HuH-7.5 (cell line): ENCODE data around the gene NIPA2.

Experiments used
- DNase-seq: peaks from one replicate; pipeline ENCODE4 v3.0.0; 2011; ENCODE audit warnings: low spot score

The NIPA2 gene

DNA sequence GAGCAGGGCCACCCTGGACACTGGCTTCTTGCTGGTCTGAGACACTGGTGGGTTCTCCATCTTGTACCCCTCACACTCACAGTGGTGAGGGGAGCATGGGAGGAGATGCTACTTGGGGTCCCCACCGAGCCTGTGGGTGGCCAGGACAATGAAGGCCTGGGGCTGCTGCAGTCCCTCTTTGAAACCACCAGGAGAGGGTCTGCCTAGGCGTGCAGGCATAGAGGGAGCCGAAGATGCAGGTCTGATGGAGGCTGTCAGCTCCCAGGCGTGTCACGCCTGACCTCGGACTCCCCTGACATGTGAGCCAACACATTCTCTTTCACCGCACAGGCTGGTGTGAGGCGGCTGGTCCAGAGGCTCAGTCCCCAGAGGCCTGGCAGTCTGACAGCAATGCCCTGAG lies 39.1 kb downstream of the NIPA2 start:
- DNase-seq: no peak

DNA sequence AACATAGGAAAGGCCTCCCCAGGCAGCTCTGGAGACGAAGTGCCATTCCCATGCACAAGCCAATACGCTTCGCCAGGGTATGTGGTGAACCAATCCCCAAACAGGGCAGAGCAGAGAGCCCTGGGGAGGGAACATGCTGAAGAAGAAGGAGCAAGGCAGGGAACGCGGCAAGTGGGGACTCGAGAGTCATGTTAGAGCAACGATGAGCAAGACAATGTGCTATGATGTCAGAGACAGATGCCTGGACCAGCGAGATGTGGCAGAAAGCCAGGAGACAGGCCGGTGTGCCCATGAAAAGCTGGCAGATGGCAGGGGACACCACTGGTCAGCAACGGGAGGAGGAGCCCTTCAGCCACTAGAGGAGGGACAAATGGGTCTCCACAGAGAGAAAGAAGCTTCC lies 39.6 kb downstream of the NIPA2 start:
- DNase-seq: no peak

DNA sequence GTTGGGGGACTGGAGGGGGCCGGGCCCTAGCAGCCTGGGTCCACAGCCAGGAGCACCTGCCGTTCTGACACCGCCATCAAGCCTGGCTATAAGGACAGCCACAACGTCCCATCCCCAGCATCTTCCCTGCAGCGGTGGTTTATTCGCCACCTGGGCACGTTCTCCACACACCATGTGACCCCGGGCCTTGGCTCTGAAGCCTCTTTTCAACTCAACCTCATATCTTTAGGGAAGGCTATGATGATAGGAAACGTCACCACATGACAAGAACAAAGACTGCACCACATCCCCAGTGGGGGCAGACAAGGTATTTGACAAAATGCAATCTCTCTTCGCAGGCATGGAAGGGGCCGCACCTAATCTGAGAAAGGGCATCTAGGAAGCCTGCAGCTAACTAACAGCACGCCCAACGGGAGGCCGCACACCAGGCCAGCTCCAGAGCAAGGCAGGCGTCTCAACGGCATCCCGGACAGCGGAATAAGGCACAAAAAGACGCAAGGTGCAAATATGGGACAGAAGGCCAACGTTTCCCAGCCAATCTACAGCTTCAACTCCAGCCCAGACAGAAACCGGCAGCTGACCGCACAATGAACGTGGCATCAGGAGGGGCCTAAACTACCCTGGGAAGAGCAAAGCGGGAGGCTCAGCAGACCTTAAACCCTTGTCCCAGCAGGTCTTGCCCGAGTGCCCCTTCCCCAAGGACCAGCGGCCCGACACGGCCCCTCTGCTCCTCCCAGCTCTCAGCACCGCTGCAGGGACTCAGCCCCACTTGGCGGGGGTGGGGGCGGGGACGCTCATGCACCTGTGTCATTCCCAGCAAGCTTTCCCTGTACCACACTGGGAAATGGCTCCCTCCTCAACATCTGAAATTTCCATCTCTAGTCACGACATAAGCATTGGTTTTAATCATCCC lies 41.9 kb downstream of the NIPA2 start:
- no peak for DNase-seq

DNA sequence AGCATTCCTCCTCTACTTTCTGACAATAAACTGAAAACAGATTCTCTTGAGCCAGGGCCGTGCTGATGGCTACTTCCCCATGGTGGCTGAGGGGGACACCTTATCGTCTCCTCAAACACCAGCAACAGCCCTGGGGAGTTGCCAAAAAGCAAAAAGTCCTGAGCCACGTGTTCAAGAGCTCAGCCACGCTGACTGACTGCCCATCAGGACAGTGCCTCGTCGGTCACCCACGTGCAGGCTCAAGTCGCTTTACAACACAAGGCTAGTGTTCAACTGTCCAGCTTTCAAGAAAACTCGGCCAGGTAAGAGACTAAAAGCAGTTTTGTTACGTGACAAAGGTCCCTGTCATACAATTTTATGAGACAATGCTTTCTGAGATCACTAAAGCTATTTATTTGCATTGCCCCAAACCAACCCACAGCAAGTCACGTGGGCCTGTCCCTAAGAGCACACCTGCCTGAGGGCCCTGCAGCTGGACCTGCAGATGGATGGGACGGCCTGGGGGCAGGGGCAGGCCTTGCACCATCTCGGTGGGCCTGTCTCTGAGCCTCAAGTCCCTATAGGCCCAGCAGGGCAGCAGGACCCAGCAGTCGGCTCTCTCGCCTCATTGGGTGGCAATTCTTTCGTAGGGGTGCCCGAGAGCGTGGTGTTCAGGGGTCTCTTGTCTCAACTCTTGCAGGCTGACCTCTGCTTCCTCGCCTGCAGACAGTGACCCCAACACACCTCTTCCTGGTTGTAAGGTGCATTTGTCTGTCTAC lies 42.7 kb downstream of the NIPA2 start:
- no peak for DNase-seq

DNA sequence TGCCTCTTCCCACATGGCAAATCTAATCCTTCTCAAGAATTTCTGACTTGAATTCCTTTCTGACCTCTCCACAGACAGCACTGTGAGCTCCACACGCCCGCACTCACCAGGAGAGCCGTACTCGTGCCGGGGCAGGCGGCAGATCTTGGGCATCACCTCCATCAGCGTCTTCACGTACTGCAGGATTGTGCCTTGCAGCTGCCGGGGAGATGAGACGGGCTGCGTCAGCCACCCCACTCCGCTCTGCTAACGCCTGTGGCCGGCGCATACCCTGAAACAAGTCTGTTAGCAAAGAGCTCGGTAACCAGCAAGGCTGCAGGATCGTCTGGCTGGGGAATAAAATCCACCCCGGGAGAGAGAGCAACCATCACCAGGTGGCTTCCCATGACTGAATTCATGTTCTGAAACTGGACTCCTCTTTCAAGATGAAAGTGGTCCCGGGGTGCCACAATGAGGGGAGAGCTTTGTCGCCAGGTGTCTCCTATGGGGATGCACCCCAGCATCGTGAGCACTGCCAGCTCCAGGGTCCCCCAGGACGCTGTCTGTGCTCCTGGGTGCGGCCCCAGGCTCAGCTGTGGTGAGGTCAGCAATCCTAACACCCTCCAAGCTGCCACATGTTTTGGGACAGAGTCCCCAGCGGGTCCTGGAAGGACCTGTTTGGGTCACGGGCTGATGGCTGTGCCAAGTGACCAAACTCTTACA lies 43.4 kb downstream of the NIPA2 start:
- DNase-seq: no peak

DNA sequence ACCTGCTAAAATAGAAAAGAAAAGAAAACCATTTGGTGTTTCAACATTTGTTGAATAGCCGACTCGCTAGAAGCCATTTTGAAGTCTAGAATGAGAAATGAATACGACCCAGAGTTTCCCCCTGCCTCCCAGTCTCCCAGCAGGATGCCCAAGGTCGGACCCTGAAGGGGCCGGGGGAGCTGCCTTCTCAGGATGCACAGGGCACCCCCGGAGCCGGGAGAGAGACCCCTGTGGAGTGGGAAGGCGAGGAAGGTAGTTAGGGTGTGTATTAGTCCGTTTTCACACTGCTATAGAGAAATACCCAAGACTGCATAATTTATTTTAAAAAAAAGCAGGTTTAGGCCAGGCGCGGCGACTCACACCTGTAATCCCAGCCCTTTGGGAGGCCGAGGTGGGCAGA lies 44.7 kb downstream of the NIPA2 start:
- no peak for DNase-seq

DNA sequence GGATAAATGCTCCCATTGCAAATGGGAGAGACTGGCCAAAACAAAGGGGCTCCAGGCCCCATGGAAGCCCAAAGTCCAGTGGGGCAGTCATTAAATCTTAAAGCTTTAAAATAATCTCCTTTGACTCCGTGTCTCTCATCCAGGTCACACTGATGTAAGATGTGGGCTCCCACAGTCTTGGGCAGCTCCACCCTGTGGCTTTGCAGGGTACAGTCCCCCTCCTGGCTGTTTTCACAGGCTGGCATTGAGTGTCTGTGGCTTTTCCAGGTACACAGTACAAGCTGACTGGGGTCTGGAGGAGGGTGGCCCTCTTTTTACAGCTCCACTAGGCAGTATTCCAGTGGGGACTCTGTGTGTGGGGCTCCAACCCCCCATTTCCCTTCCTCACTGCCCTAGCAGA lies 45.9 kb downstream of the NIPA2 start:
- no peak for DNase-seq

DNA sequence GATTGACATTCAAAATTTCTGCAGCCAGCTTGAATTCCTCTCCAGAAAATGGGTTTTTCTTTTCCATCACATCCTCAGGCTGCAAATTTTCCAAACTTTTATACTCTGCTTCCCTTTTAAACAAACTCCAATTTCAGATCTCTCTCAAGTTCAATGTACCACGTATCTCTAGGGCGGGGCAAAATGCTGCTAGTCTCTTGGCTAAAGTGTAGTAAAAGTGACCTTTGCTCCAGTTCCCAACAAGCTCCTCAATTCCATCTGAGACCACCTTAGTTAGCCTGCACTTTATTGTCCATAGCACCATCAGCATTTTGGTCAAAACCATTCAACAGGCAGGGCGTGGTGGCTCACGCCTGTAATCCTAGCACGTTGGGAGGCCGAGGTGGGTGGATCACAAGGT lies 46.7 kb downstream of the NIPA2 start:
- no peak for DNase-seq

DNA sequence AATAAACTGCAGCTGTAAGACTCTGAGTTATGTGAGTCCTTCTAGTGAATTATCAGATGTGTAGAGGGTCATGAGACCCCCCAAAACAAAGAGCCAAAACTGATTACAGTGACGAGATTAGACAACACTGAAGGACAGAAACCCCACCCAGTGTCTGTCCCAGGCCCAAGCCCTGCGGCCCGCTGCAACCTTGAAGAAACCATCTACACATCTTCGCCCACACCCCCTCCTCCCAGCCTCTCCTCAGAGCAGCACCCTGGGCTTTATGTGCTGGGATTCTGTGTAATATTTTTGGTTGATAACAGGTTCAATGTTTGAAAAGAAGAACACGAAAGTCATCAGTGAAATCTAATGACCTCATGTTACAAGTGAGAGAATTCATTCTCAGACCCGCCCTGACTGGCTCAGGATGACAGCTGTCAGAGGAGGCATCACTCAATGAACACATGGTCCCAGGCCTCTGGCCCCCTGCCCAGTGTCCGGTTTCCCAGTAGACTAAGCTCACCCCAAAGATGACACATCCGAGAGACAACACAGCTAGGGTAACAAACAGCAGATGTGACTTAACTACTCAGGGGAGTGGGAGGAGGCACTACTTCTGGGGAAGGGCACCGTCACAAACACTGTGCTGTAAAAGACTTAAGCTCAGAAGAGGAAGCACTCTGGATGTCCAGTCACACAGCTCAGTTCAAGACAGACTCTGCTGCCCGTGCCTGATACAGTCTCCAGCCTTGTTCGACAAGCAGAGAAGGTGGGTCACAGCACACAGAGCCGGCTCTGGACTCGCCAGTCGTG lies 48.9 kb downstream of the NIPA2 start:
- DNase-seq: no peak

DNA sequence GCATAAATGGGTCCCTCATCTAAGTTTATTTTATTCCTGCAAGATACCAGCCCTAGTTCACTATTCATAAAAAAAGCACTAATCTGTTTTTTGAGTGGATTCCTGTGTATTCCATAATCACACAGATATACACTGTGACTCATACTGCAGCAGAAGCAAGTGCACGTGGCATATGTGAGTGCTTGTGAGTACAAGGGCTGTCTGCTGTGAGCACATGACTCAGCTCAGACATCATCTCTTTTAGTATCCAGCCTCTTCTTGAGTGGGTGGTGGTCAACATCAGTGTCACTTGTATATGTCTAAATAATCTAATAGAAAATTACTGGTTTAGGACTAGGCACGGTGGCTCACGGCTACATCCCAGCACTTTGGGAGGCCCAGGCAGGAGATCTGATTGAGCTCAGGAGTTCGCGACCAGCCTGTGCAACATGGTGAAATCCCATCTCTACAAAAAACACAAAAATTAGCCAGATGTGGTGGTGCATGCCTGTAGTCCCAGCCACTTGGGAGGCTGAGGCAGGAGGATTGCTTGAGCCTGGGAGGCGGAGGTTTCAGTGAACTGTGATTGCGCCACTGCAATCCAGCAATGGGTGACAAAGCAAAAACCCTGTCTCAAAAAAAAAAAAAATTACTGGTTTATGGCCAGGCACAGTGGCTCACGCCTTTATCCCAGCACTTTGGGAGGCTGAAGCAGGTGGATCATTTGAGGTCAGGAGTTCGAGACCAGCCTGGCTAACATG lies 49.8 kb downstream of the NIPA2 start:
- no peak for DNase-seq

DNA sequence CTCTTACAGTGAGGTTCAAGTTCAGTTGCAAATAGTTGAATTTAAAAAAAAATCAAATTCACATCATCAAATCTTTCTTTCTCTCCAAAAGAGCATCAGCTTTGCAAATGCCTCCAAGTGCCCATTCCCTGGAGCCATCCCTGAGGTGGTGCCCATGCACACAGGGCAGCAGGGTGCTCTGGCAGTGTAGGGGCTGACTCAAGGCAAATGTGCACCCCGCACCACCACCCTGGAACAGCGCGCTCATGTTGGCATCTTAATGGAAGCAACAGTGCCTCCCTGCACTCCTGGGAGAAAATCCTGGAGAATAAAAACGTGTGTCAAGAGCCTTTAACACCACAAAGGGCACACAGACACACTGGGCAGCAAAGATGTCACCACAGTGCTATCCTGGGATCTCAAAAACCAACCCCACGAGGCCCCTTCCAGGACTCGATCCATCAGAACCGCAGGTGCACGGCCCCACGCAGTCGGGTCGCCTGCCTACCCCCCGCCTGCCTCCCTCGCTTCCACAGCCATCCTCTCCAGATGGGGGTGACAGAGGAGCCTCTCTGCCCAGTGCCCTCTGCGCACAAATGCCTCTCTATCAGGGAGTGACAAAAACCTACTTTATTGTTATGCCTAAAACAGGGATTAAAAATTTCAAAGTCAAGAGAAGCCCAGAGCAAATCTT lies 50.8 kb downstream of the NIPA2 start:
- no peak for DNase-seq

DNA sequence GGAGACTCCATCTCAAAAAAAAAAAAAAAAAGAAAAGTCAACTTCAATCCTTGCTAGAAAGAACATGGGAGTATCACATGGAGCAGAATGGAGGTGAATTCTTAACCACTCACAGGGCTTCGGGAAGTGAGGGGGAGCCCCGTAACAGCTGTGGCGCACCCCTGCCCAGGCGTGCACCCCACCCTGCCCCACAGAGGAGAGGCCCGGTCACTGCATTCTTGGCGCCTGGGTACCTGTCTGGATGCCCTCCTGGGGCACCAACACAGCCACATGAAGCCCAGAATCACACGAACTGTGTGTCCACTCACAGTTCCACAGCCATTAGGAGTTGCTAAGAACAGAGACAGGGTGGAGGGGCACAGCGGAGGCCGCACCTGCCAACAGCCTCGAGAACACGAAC lies 51.8 kb downstream of the NIPA2 start:
- DNase-seq: no peak

DNA sequence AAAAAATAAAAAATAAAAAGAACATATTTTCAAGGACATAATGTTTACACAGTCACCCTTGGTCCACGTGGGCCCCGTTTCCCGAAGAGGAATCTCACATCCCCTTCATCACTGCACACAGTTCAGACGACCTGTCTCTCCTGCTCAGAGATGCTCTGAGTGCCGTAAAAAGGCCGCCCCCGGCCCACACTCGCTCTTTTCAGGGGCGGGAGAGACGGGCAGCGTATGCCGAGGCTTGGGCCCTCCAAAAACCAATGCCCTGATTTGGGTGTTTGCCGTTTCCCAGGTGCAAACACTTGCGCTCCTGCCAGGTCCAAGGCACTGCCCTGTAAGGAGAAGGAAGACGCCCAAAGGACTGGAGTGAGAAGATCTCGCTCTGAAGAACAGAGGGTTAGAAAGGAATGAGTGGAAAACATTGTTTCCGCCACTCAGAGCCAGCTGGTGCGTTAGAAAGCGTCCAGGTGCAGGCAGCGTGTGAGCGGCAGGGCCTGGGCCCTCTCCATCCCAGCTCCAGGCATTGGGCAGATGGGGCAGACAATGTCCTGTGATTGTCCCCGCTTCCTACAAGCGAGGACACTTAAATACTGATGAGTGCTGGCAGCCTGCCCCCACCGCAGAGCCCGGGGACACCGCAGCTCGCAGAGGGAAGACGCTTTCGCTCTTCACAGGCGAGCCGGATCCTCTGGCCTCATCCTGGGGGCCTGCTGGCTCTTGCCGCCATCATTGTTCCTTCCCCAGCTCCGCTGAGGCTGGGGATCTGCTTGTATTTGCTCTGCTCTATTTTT lies 53.2 kb downstream of the NIPA2 start:
- no peak for DNase-seq

DNA sequence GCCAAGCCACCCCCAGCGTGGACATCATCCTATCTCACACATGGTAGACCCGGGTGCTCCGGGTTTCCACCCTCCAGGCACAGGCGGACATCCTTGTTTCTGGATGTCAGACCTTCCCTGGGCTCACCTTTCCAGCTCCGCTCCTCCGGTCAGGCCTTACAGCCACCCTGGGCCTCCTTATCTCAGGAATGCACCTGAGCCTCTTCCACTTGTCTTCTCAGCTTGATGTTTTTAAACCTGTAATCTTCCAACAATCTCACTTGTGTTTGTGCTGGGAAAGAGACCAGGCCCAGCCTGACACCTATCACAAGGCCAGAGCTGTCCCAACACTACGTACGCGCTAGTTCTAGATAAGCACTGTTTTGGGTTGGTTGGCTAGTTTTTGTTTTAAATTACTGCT lies 53.9 kb downstream of the NIPA2 start:
- no peak for DNase-seq

DNA sequence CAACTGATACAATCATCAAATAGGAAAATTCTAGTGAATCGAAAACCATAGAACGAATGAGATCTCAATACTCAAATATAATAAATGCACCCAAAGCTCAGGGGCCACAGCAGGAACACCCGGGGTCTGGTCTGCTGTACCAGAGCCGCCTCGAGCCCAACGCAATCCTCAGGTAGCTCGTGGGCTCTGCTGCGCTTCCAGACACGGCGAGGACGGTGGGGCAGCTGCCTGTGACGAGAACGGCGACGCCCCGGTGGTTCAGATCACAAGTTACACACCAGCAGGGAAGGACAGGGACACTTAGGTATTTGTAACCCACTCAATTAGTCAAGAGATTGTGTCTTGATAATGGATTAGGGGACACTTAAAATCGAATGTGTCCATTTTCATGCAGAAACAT lies 54.6 kb downstream of the NIPA2 start:
- DNase-seq: no peak

DNA sequence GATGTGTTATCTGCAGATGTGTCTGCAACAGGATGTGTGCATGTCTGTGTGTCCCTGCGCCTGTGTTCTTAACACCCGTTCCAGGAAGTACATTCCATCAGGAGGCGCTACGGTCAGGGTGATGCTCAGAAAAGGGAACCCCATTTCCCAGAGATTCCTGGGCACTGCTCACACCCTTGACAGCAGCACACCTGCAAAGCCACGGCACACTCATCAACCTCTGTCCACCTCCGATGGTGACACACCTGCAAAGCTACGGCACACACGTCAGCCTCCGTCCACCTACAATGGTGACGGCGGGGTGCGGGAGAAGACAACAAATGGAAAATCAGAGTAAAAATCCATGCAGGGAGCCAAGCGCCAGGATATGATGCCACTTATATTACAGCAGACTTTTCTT lies 55.4 kb downstream of the NIPA2 start:
- DNase-seq: no peak

DNA sequence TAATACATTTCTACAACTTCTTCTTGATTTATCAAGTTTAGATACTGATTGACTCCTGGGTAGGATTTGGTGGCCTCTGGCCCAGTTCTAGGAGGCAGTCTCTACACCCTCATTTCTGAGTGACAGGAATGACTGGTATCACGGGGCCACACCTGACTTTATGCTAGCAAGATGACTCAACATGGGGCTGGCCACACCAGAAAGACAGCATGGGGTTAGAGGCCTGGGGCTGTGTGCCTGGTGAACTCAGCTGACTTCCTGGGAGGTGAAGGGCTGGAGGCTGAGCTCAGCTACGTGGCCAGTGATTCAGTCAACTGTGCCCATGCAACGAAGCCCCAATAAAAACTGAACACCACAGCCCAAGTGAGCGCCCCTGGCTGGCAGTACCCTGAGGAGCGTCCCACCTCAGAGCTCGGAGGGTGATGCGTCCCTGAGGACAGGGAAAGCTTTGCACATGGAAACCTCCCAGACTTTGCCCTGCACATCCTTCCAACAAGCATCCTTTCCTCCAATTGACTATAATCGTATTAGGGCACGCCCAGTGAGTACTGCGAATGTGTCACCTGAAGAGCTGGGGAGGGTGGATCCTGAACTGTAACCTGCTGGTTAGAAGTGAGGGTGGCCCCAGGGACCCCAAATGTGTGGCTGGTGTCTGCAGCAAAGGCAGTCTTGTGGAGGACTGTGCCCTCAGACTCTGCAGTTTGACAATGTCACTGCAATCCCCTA lies 57.2 kb downstream of the NIPA2 start:
- DNase-seq: peak; percentile 39

DNA sequence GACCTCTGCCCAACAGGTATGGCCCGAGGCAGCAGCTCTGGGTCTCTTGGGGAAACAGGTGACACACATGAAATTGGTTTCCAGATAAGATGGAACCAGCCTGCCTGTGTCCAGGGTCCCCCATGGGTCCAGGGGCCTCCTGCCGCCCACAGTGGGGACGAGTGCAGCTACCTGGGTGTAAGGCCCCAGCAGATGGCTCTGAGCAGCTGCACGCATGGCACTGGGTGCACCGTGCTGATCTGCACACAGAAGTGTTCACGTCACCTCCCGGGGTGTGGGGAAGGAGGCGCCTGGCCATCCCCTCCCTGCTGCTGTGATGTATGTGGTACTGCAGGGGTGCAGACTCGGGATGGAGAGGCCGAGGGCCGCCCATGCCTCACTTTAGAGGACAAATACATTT lies 63.6 kb downstream of the NIPA2 start:
- no peak for DNase-seq

DNA sequence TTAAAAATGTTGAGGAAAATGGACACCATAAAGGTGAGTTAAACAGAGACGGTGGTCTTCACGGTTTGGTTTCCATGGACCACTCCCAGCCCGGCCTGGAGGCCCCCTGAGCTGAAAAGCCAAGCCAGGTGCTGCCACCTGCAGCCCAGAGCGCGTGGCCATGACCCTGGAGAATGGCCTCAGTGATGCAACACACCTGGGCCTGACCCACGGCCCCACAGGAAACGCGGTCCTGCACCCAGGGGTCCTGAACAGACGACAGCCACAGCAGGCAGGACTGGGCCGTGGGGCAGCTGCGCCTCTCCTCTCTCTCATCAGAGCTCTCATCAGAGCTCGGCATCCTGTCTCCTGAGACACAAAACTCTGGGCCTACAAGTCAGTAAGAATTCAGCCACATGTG lies 64.1 kb downstream of the NIPA2 start:
- DNase-seq: no peak
